RWPE2 (cell line): ENCODE measurements around the gene MYO3B.

Experiments
- ATAC-seq: fragments of 200-7000 bp; cut with Tn5 transposase; 3 replicates; pipeline ENCODE4 v1.9.1; 2021; ENCODE audit warnings: low read depth
- DNase-seq: peaks from one replicate; pipeline ENCODE4 v3.0.0-alpha.2; 2020; ENCODE audit warnings: low spot score
- H3K27ac ChIP-seq: fragments of 450-650 bp; 2 replicates; pipeline ENCODE4 v1.5.1; 2017; ENCODE audit warnings: mild to moderate bottlenecking; ENCODE audit not compliant: poor library complexity, severe bottlenecking
- H3K27me3 ChIP-seq: fragments of 250-450 bp; sonication (Bioruptor Pico); 2 replicates; pipeline ENCODE4 v1.5.1; 2021; ENCODE audit warnings: mild to moderate bottlenecking, moderate library complexity; ENCODE audit not compliant: insufficient read depth, poor library complexity, severe bottlenecking
- H3K36me3 ChIP-seq: fragments of 250-450 bp; sonication (Bioruptor Pico); 2 replicates; pipeline ENCODE4 v1.5.1; 2020; ENCODE audit warnings: low read depth, mild to moderate bottlenecking, moderate library complexity
- H3K4me1 ChIP-seq: fragments of 250-450 bp; sonication (Bioruptor Pico); 2 replicates; pipeline ENCODE4 v1.5.1; 2021; ENCODE audit warnings: mild to moderate bottlenecking, moderate library complexity; ENCODE audit not compliant: insufficient read depth, poor library complexity, severe bottlenecking
- H3K4me3 ChIP-seq: fragments of 250-450 bp; sonication (Bioruptor Pico); 2 replicates; pipeline ENCODE4 v1.5.1; 2021; ENCODE audit warnings: mild to moderate bottlenecking, moderate library complexity; ENCODE audit not compliant: severe bottlenecking
- H3K9me3 ChIP-seq: fragments of 250-450 bp; sonication (Bioruptor Pico); 2 replicates; pipeline ENCODE4 v1.5.1; 2021; ENCODE audit warnings: mild to moderate bottlenecking, moderate library complexity; ENCODE audit not compliant: severe bottlenecking
- CTCF ChIP-seq: fragments of 450-650 bp; IDR thresholded peaks from one replicate; pipeline ENCODE4 v1.5.1; 2017; ENCODE audit warnings: mild to moderate bottlenecking, moderate library complexity; ENCODE audit not compliant: poor library complexity, severe bottlenecking

Gene MYO3B

DNA sequence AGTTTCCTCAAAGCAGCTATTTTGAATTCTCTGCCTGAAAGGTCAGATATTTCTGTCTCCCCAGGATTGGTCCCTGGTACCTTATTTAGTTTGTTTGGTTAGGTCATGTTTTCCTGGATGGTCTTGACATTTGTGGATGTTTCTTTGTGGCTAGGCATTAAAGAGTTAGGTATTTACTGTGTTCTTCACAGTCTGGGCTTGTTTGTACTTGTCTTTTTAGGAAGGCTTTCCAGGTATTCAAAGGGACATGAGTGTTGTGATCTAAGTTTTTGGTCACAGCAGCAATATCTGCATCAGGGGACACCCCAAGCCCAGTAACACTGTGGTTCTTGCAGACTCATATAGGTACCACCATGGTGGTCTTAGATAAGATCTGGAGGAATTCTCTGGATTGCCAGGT is 11.8 kb downstream of the MYO3B start:
- no peaks in the 10 kb centered on the region for H3K27me3 ChIP-seq
- TF ChIP-seq CTCF = no peak

DNA sequence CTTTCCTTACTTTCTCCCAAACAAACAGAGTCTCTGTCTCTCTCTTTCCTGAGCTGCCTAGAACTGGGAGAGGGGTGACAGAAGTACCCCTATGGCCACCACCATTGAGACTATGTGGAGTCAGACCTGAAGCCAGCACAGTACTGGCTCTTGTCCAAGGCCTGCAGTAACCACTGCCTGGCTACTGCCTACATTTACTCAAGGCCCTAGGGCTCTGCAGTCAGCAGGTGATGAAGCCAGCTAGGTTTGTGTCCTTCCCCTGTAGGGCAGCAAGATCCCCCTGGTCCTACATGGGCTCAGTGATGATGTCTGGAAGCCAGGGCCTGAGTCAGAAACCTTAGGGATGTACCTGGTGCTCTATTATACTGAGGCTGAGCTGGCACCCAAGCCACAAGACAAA is 12.2 kb downstream of the MYO3B start:
- H3K27me3 ChIP-seq = no peaks in the 10 kb centered on the region
- DNase-seq = no peak
- TF ChIP-seq CTCF = no peak

More for the DNA sequence above, 11.8 kb downstream of the MYO3B start:
- Histone ChIP-seq H3K4me3 (no peak overlapping the region), H3K4me1 (peaks cover 8% of the 10 kb centered on the region), H3K36me3 (no peaks in the 10 kb centered on the region), H3K27ac (no peak overlapping the region), H3K9me3 (peaks cover 6% of the 10 kb centered on the region)
- DNase-seq (no peak), ATAC-seq (no peak)

GRCh38 chr2:170191166-170191866 is 13.4 kb downstream of the MYO3B start:
- DNase-seq (no peak), ATAC-seq (no peak)
- Histone ChIP-seq H3K27ac (no peak overlapping the region), H3K27me3 (no peaks in the 10 kb centered on the region), H3K4me3 (no peak overlapping the region), H3K9me3 (peaks cover 4% of the 10 kb centered on the region), H3K36me3 (no peaks in the 10 kb centered on the region), H3K4me1 (peaks cover 8% of the 10 kb centered on the region)
- TF ChIP-seq CTCF = no peak

More for the DNA sequence above, 12.2 kb downstream of the MYO3B start:
- ATAC-seq = no peak
- no peak overlapping the region for H3K4me3 ChIP-seq
- no peaks in the 10 kb centered on the region for H3K36me3 ChIP-seq
- H3K27ac ChIP-seq = no peak overlapping the region
- H3K4me1 ChIP-seq = peaks cover 8% of the 10 kb centered on the region
- H3K9me3 ChIP-seq = peaks cover 6% of the 10 kb centered on the region

GRCh38 chr2:170196963-170197362 is 19.0 kb downstream of the MYO3B start:
- no peak overlapping the region for H3K27ac ChIP-seq
- no peaks in the 10 kb centered on the region for H3K4me1 ChIP-seq
- H3K36me3 ChIP-seq = no peaks in the 10 kb centered on the region
- no peaks in the 10 kb centered on the region for H3K9me3 ChIP-seq
- DNase-seq (no peak), ATAC-seq (no peak)
- H3K4me3 ChIP-seq = no peak overlapping the region
- H3K27me3 ChIP-seq = no peaks in the 10 kb centered on the region
- TF ChIP-seq CTCF = no peak

DNA sequence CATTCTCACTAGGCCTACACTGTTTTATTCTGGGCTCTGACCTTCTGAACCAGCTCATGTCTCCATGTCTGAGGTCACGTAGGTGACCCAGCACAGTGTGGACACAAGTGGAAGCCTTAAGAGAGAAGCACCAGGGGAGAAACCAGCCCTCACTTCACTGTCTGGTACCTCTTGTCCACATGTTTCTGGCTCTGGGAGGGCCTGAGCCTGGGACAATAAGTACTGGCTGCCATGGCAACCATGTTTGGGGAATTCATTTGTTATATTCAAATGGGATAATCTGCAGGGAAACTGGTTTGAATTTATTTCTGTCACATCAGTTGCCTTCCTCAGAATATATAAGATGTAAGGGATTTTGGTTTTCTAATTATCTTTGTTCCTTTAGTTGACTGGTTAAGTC is 23.3 kb downstream of the MYO3B start:
- Histone ChIP-seq H3K36me3 (no peaks in the 10 kb centered on the region), H3K27me3 (no peaks in the 10 kb centered on the region), H3K4me3 (no peak overlapping the region), H3K4me1 (no peaks in the 10 kb centered on the region), H3K9me3 (no peaks in the 10 kb centered on the region), H3K27ac (no peak overlapping the region)
- no peak for TF ChIP-seq CTCF
- no peak for DNase-seq
- ATAC-seq = no peak
